SK-N-MC (cell line): Measurements from ENCODE around the gene ECSIT.
"Not testable (repeated sequence)": the region's sequence is repeated elsewhere in the genome, so short reads cannot be mapped to it uniquely, and the experiment has no call there.

ENCODE experiments used
- EZH2 ChIP-seq: fragments of 200-600 bp; sonication (generic); IDR thresholded peaks from one replicate; pipeline ENCODE4 v1.6.1; 2017; ENCODE audit warnings: antibody characterized with exemption
- POLR2AphosphoS5 ChIP-seq: IDR thresholded peaks from 2 replicates; pipeline ENCODE4 v1.6.1; 2012; ENCODE audit warnings: mild to moderate bottlenecking, low read depth, low read length, borderline replicate concordance

GRCh38 chr19:11573763-11574162 lies 44.8 kb upstream of the ECSIT start:
- not testable (repeated sequence) for TF ChIP-seq POLR2AphosphoS5, EZH2
